HCT116 (cell line): ENCODE data around the gene KRTAP24-1.

Source experiments
- EGR1 ChIP-seq: IDR thresholded peaks from 2 replicates; pipeline ENCODE4 v1.6.1; 2012; ENCODE audit warnings: low read depth
- EZH2 ChIP-seq: fragments of 200-600 bp; sonication (generic); IDR thresholded peaks from 2 replicates; pipeline ENCODE4 v1.6.1; 2017; ENCODE audit warnings: antibody characterized with exemption, mixed run types
- JUND ChIP-seq: IDR thresholded peaks from 2 replicates; pipeline ENCODE4 v1.6.1; 2012
- POLR2AphosphoS5 ChIP-seq: IDR thresholded peaks from 2 replicates; pipeline ENCODE4 v1.6.1; 2011; ENCODE audit warnings: mild to moderate bottlenecking, low read depth, low read length, moderate library complexity
- YY1 ChIP-seq: IDR thresholded peaks from 2 replicates; pipeline ENCODE4 v1.6.1; 2011; ENCODE audit warnings: low read length, low read depth, moderate library complexity, mild to moderate bottlenecking; ENCODE audit not compliant: insufficient replicate concordance; ENCODE audit errors: extremely low read depth
- ZNF274 ChIP-seq: fragments of 200-500 bp; sonication (Bioruptor generic); IDR thresholded peaks from 2 replicates; pipeline ENCODE4 v1.6.1; 2014; ENCODE audit warnings: mild to moderate bottlenecking, low read depth, low read length, inconsistent platforms
- TF ChIP-seq, protein P1 (sequence below), 3 experiments: fragments of 200-600 bp in 1 of 3; sonication (generic) in 1 of 3; IDR thresholded peaks in 2 of 3; conservative IDR thresholded peaks in 1 of 3; 2 replicates each; pipeline ENCODE4 v1.5.1; 2012 to 2017; ENCODE audit warnings: low read depth in 2 of 3, low read length in 2 of 3, antibody characterized with exemption in 1 of 3, borderline replicate concordance in 1 of 3, control low read depth in 1 of 3, mild to moderate bottlenecking in 1 of 3, mixed read lengths in 1 of 3, mixed run types in 1 of 3, moderate library complexity in 1 of 3; ENCODE audit not compliant: insufficient read depth in 1 of 3
- TF ChIP-seq, protein P2 (sequence below): IDR thresholded peaks from 2 replicates; pipeline ENCODE4 v1.6.1; 2012; ENCODE audit warnings: low read depth
- TF ChIP-seq, protein P3 (sequence below): IDR thresholded peaks from 2 replicates; pipeline ENCODE4 v1.6.1; 2012

DNA sequence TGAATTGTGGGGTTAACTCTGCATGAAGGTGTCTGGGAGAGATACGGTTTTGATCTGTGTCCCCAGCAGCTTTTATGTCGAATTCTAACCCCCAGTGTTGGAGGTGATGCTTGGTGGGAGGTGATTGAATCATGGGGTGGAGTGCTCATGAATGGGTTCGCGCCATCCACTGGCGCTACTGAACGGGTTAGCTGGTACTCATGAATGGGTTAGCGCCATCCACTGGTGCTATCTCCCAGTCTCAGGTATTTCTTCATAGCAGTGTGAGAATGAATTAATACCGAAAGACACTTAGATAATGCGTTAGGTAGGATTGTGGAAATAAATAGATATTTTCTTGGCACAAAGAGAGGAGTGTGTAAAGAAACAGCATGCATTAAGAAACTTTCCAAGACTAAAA lies 33.9 kb downstream of the KRTAP24-1 start:
- TF ChIP-seq, protein P1, sequence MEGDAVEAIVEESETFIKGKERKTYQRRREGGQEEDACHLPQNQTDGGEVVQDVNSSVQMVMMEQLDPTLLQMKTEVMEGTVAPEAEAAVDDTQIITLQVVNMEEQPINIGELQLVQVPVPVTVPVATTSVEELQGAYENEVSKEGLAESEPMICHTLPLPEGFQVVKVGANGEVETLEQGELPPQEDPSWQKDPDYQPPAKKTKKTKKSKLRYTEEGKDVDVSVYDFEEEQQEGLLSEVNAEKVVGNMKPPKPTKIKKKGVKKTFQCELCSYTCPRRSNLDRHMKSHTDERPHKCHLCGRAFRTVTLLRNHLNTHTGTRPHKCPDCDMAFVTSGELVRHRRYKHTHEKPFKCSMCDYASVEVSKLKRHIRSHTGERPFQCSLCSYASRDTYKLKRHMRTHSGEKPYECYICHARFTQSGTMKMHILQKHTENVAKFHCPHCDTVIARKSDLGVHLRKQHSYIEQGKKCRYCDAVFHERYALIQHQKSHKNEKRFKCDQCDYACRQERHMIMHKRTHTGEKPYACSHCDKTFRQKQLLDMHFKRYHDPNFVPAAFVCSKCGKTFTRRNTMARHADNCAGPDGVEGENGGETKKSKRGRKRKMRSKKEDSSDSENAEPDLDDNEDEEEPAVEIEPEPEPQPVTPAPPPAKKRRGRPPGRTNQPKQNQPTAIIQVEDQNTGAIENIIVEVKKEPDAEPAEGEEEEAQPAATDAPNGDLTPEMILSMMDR (IDR thresholded peaks at IDR 0.05 in 2 of 3, conservative IDR thresholded peaks at IDR 0.05 in 1 of 3; ENCODE audit: borderline replicate concordance in 1 of 3, insufficient read depth in 1 of 3, low read depth in 2 of 3, low read length in 2 of 3), result no peak
- TF ChIP-seq YY1, result no peak
- TF ChIP-seq, protein P2, sequence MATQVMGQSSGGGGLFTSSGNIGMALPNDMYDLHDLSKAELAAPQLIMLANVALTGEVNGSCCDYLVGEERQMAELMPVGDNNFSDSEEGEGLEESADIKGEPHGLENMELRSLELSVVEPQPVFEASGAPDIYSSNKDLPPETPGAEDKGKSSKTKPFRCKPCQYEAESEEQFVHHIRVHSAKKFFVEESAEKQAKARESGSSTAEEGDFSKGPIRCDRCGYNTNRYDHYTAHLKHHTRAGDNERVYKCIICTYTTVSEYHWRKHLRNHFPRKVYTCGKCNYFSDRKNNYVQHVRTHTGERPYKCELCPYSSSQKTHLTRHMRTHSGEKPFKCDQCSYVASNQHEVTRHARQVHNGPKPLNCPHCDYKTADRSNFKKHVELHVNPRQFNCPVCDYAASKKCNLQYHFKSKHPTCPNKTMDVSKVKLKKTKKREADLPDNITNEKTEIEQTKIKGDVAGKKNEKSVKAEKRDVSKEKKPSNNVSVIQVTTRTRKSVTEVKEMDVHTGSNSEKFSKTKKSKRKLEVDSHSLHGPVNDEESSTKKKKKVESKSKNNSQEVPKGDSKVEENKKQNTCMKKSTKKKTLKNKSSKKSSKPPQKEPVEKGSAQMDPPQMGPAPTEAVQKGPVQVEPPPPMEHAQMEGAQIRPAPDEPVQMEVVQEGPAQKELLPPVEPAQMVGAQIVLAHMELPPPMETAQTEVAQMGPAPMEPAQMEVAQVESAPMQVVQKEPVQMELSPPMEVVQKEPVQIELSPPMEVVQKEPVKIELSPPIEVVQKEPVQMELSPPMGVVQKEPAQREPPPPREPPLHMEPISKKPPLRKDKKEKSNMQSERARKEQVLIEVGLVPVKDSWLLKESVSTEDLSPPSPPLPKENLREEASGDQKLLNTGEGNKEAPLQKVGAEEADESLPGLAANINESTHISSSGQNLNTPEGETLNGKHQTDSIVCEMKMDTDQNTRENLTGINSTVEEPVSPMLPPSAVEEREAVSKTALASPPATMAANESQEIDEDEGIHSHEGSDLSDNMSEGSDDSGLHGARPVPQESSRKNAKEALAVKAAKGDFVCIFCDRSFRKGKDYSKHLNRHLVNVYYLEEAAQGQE, result no peak
- no peak for TF ChIP-seq JUND
- no peak for TF ChIP-seq EZH2
- no peak for TF ChIP-seq POLR2AphosphoS5
- no peak for TF ChIP-seq ZNF274
- TF ChIP-seq, protein P3, sequence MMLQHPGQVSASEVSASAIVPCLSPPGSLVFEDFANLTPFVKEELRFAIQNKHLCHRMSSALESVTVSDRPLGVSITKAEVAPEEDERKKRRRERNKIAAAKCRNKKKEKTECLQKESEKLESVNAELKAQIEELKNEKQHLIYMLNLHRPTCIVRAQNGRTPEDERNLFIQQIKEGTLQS, result no peak
- TF ChIP-seq EGR1, result no peak
